HG02623 (cell line): ENCODE results near the gene RAX.

Source experiments
- ATAC-seq: cut with Tn5 transposase; IDR thresholded peaks from one replicate; pipeline ENCODE4 v1.9.1; 2021; ENCODE audit warnings: moderate library complexity; ENCODE audit not compliant: unreplicated experiment

Gene RAX

GRCh38 chr18:59249199-59249774, 24.0 kb downstream of the RAX start:
- no peak for ATAC-seq

- ATAC-seq: no peak
Measured at GRCh38 chr18:59246796-59247195, 26.5 kb downstream of the RAX start.

GRCh38 chr18:59242906-59243305, 30.3 kb downstream of the RAX start:
- no peak for ATAC-seq

- ATAC-seq: no peak
Measured at GRCh38 chr18:59239642-59240041, 33.6 kb downstream of the RAX start.

DNA sequence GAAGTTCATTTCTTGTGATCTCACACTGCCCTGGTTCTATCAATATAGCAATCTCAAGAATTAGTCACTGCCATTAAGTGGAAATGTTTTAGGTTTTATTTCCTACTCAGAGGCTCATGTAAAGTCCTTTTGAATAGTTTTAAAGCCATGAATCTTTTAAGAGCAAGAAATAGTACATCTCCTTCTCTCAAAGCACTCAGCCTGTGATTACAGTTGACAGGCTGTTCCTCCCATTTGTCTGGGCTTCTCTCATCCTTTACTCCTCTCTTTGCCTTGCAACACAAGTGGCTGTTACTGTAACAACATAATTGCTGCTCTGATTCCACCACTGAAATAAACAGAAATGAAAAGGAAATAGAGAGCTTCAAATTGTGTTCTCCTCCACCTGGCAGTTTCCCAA, 34.9 kb downstream of the RAX start:
- no peak for ATAC-seq

DNA sequence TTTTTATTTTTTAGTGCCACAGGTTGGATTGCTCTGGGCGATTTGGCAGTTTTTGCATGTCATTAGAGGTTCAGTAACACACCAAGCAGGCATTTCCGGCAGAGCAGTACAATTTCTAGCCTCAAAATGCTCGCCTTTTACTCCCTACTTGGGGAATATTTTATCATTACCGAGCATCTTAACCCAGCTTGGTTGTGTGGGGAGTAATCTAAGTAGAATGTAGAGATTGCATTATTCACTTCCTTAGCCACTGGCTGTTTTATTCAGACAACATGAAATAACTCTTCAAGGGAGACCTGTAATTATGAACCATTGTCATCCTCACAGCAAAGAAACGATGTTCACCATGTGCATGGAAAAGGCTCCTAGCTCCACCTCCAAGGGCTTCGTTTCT, 40.2 kb downstream of the RAX start:
- ATAC-seq: no peak

GRCh38 chr18:59232309-59233016, 40.8 kb downstream of the RAX start:
- no peak for ATAC-seq

DNA sequence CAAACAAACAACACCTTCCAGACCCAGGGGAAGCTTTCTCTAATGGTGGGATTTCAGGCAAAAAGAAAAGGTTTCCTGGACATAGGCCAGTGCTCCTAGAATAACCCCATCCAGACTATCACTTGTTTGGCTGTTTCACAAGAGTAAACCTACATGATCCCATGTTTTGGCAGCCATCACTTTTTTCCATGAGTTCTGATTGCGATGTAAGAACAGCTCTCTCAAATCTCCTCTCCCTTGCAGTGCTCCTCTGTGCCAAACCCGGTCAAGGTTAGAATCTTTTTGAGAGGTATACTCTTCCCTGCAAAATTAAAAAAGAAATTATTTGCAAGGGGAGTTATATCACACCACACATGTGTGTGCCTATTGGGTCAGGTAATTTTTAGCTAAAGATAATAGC, 41.4 kb downstream of the RAX start:
- no peak for ATAC-seq

DNA sequence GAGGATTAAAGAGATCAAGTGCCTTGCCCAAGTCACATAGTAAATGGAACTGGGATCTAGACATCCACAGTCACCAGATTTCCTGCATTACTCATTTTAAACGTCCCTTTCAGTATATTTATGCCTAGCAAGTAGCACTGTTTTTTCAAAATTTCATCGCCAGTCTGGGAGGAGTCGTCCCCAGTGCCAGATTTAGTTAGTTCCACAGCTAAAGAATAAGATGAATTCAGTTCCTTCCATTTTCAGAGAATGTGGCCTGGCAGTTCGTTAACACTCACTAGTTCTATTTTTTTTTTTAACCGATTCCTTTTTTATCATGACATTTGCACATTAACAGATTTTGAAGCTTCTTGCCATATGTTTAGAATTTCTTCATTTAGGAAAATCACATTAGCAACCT, 42.1 kb downstream of the RAX start:
- ATAC-seq: no peak

GRCh38 chr18:59229701-59230443, 43.4 kb downstream of the RAX start:
- ATAC-seq: no peak

GRCh38 chr18:59229191-59229590, 44.1 kb downstream of the RAX start:
- no peak for ATAC-seq

DNA sequence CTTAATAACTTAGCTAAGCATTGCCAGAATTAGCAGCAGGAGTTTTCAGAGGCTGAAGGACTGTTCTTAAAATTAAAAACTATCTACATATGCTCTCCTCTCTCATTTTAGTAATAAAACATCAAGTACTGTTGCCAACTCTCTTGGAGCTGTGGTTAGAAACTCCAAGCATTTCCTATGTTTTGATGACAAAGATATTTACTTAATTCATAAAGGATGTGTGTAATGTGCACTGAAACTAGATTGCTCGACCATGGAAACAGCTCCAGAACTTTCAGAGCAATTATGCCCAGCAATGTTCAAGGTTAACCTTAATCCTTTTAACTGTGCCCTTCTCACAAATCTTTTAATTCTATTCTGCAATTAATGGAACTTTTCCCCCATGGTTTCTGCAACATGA, 44.9 kb downstream of the RAX start:
- ATAC-seq: no peak

DNA sequence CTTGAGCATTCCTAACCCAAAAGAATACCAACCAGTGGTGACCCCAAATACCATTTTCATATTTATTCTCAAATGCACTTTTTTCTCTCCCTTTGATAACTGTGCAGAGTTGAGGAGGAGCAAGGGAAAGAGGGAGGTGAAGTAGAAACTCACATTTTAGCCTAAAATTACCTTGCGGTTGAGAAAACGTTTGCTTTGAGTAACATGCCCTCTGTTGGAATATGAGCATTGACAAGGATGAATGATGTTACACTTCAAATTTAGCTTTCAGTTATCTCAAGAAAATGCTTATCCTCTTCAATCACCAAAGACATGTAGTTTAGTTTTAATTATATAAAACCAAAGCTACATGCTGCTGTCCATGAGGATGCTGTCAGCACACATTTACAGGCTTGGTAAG, 50.9 kb downstream of the RAX start:
- no peak for ATAC-seq

GRCh38 chr18:59220784-59221765, 52.2 kb downstream of the RAX start:
- no peak for ATAC-seq

GRCh38 chr18:59220164-59220783, 53.0 kb downstream of the RAX start:
- no peak for ATAC-seq

- no peak for ATAC-seq
Measured at GRCh38 chr18:59219672-59220163, 53.5 kb downstream of the RAX start, which contains the start of gene GRP. TSS of gene GRP (plus strand) at chr18:59220158. CDS start at chr18:59220266, 108 bp downstream.

GRCh38 chr18:59218018-59218417, 55.2 kb downstream of the RAX start:
- ATAC-seq: no peak
